Trophoblast cell (in vitro differentiated cells and primary cell): ENCODE results near the gene PLEK2.

ENCODE experiments used
- DNase-seq, 2 donors: peaks; one replicate each; pipeline ENCODE4 v3.0.0-alpha.2; 2016
- H2AFZ ChIP-seq: 2 replicates; pipeline ENCODE4 v1.6.1; 2013; ENCODE audit warnings: low read length, moderate library complexity, mild to moderate bottlenecking; ENCODE audit not compliant: insufficient read depth, poor library complexity
- H2AK5ac ChIP-seq: 2 replicates; pipeline ENCODE4 v1.6.1; 2013; ENCODE audit warnings: mild to moderate bottlenecking, low read length
- H2BK120ac ChIP-seq: 2 replicates; pipeline ENCODE4 v1.6.1; 2013; ENCODE audit warnings: low read length, mild to moderate bottlenecking, moderate library complexity; ENCODE audit not compliant: insufficient read depth, poor library complexity
- H2BK12ac ChIP-seq: 2 replicates; pipeline ENCODE4 v1.6.1; 2013; ENCODE audit warnings: mild to moderate bottlenecking, low read length, moderate library complexity
- H2BK5ac ChIP-seq: 2 replicates; pipeline ENCODE4 v1.6.1; 2013; ENCODE audit warnings: low read length, low read depth, moderate library complexity, mild to moderate bottlenecking; ENCODE audit not compliant: poor library complexity
- H3K14ac ChIP-seq: 2 replicates; pipeline ENCODE4 v1.6.1; 2013; ENCODE audit warnings: mild to moderate bottlenecking, low read length
- H3K18ac ChIP-seq: 2 replicates; pipeline ENCODE4 v1.6.1; 2013; ENCODE audit warnings: mild to moderate bottlenecking, low read length
- H3K23ac ChIP-seq: 2 replicates; pipeline ENCODE4 v1.6.1; 2013; ENCODE audit warnings: low read length
- H3K27ac ChIP-seq: 2 replicates; pipeline ENCODE4 v1.5.1; 2013; ENCODE audit warnings: low read depth, mild to moderate bottlenecking, inconsistent platforms, low read length, moderate library complexity
- H3K27me3 ChIP-seq: 2 replicates; pipeline ENCODE4 v1.6.1; 2013; ENCODE audit warnings: inconsistent platforms, mild to moderate bottlenecking, low read length, moderate library complexity; ENCODE audit not compliant: insufficient read depth
- H3K36me3 ChIP-seq, 2 experiments: 1 replicate in 1 of 2; 2 replicates in 1 of 2; pipeline ENCODE4 v1.6.1; 2013; ENCODE audit warnings: low read length in 2 of 2, mild to moderate bottlenecking in 2 of 2, moderate library complexity in 1 of 2; ENCODE audit not compliant: insufficient read depth in 2 of 2, control insufficient read depth in 1 of 2
- H3K4ac ChIP-seq: 2 replicates; pipeline ENCODE4 v1.6.1; 2013; ENCODE audit warnings: low read depth, mild to moderate bottlenecking, low read length, moderate library complexity
- H3K4me1 ChIP-seq, 2 experiments: 1 replicate in 1 of 2; 2 replicates in 1 of 2; pipeline ENCODE4 v1.6.1; 2013; ENCODE audit warnings: low read length in 2 of 2, mild to moderate bottlenecking in 2 of 2, moderate library complexity in 1 of 2; ENCODE audit not compliant: insufficient read depth in 2 of 2, control insufficient read depth in 1 of 2
- H3K4me2 ChIP-seq: 2 replicates; pipeline ENCODE4 v1.6.1; 2013; ENCODE audit warnings: inconsistent platforms, mild to moderate bottlenecking, low read length, moderate library complexity
- H3K4me3 ChIP-seq: 2 replicates; pipeline ENCODE4 v1.5.1; 2013; ENCODE audit warnings: mild to moderate bottlenecking, low read depth, low read length, inconsistent platforms
- H3K79me1 ChIP-seq: one replicate; pipeline ENCODE4 v1.6.1; 2013; ENCODE audit warnings: low read length
- H3K79me2 ChIP-seq: 2 replicates; pipeline ENCODE4 v1.6.1; 2013; ENCODE audit warnings: low read length, mild to moderate bottlenecking; ENCODE audit not compliant: control insufficient read depth, insufficient read depth, poor library complexity
- H3K9ac ChIP-seq: 2 replicates; pipeline ENCODE4 v1.6.1; 2013; ENCODE audit warnings: mild to moderate bottlenecking, low read length
- H3K9me3 ChIP-seq: 2 replicates; pipeline ENCODE4 v1.6.1; 2013; ENCODE audit warnings: low read depth, mild to moderate bottlenecking, control low read depth, inconsistent platforms, low read length; ENCODE audit not compliant: insufficient read depth
- H4K12ac ChIP-seq: 2 replicates; pipeline ENCODE4 v1.6.1; 2013; ENCODE audit warnings: low read depth, mild to moderate bottlenecking, low read length, moderate library complexity
- H4K8ac ChIP-seq: 2 replicates; pipeline ENCODE4 v1.6.1; 2013; ENCODE audit warnings: low read depth, mild to moderate bottlenecking, low read length, moderate library complexity
- H4K91ac ChIP-seq: one replicate; pipeline ENCODE4 v1.6.1; 2013; ENCODE audit warnings: low read depth, mild to moderate bottlenecking, low read length, moderate library complexity
- WGBS: extraction: QIAGEN DNeasy Blood & Tissue Kit; methylation state at CpG from one replicate; pipeline ENCODE4 v1.1.7; 2013; ENCODE audit warnings: missing lambda C conversion rate; ENCODE audit not compliant: insufficient read length, insufficient coverage; ENCODE audit errors: extremely low coverage; 5-methylcytosine and 5-hydroxymethylcytosine counted together

PLEK2 gene

GRCh38 chr14:67418401-67419191 lies 6.6 kb upstream of the PLEK2 start:
- no CpG with 5 or more reads among the region's 11 CpGs for WGBS

GRCh38 chr14:67417633-67418032 lies 5.7 kb upstream of the PLEK2 start:
- Histone ChIP-seq H3K18ac (no peak overlapping the region), H3K14ac (no peak overlapping the region), H3K79me2 (no peaks in the 10 kb centered on the region), H3K4me1 (peaks cover 5 to 11% of the 10 kb centered on the region in 2 experiments), H3K9ac (no peak overlapping the region), H4K91ac (no peak overlapping the region), H3K36me3 (no peaks in the 10 kb centered on the region), H3K23ac (no peak overlapping the region), H3K4ac (no peak overlapping the region), H3K27ac (no peak overlapping the region), H4K12ac (no peak overlapping the region), H2BK5ac (no peak overlapping the region), H3K9me3 (peaks cover 1% of the 10 kb centered on the region), H2AFZ (no peak overlapping the region), H4K8ac (no peak overlapping the region), H2AK5ac (no peak overlapping the region), H3K79me1 (peaks cover 2% of the 10 kb centered on the region), H2BK120ac (no peak overlapping the region), H3K27me3 (no peaks in the 10 kb centered on the region), H3K4me3 (no peak overlapping the region), H3K4me2 (no peak overlapping the region), H2BK12ac (no peak overlapping the region)
- WGBS, result no CpG with 5 or more reads among the region's 3 CpGs
- DNase-seq, result peak in 1 of 2 donors; percentile 54

More at GRCh38 chr14:67418401-67419191, 6.6 kb upstream of the PLEK2 start:
- Histone ChIP-seq H3K4me1 (peaks cover 5 to 10% of the 10 kb centered on the region in 2 experiments), H3K27ac (no peak overlapping the region), H3K4ac (no peak overlapping the region), H3K14ac (no peak overlapping the region), H2AFZ (no peak overlapping the region), H3K9me3 (peaks cover 1% of the 10 kb centered on the region), H4K12ac (no peak overlapping the region), H4K91ac (no peak overlapping the region), H2BK12ac (no peak overlapping the region), H3K27me3 (no peaks in the 10 kb centered on the region), H3K18ac (no peak overlapping the region), H3K79me1 (peaks cover 2% of the 10 kb centered on the region), H4K8ac (peak overlapping the region; percentile 33), H2AK5ac (no peak overlapping the region), H3K79me2 (no peaks in the 10 kb centered on the region), H3K36me3 (no peaks in the 10 kb centered on the region), H3K9ac (no peak overlapping the region), H3K4me3 (no peak overlapping the region), H3K23ac (no peak overlapping the region), H3K4me2 (no peak overlapping the region), H2BK120ac (no peak overlapping the region), H2BK5ac (no peak overlapping the region)
- DNase-seq, result peak; percentile 17 to 49

GRCh38 chr14:67416810-67417209 lies 4.8 kb upstream of the PLEK2 start:
- Histone ChIP-seq H3K18ac (no peak overlapping the region), H3K27ac (no peak overlapping the region), H2BK5ac (no peak overlapping the region), H4K12ac (no peak overlapping the region), H3K9ac (no peak overlapping the region), H3K4me1 (peaks cover 10 to 16% of the 10 kb centered on the region in 2 experiments), H2BK12ac (no peak overlapping the region), H3K23ac (no peak overlapping the region), H4K91ac (no peak overlapping the region), H2BK120ac (no peak overlapping the region), H3K79me2 (no peaks in the 10 kb centered on the region), H3K36me3 (no peaks in the 10 kb centered on the region), H4K8ac (no peak overlapping the region), H2AFZ (no peak overlapping the region), H3K4me2 (no peak overlapping the region), H3K79me1 (peaks cover 2% of the 10 kb centered on the region), H2AK5ac (no peak overlapping the region), H3K4ac (no peak overlapping the region), H3K27me3 (no peaks in the 10 kb centered on the region), H3K4me3 (no peak overlapping the region), H3K9me3 (peaks cover 1% of the 10 kb centered on the region), H3K14ac (no peak overlapping the region)
- WGBS, result no CpG with 5 or more reads among the region's 2 CpGs
- DNase-seq, result no peak

- Histone ChIP-seq H3K9ac (no peak overlapping the region), H3K4me3 (no peak overlapping the region), H3K4ac (no peak overlapping the region), H3K4me1 (peaks cover 16 to 22% of the 10 kb centered on the region in 2 experiments), H2AK5ac (no peak overlapping the region), H4K12ac (no peak overlapping the region), H3K18ac (no peak overlapping the region), H3K79me1 (peaks cover 2% of the 10 kb centered on the region), H3K23ac (no peak overlapping the region), H3K4me2 (no peak overlapping the region), H3K9me3 (peaks cover 1% of the 10 kb centered on the region), H3K36me3 (no peaks in the 10 kb centered on the region), H2BK12ac (no peak overlapping the region), H2AFZ (no peak overlapping the region), H3K79me2 (no peaks in the 10 kb centered on the region), H4K8ac (no peak overlapping the region), H3K27ac (no peak overlapping the region), H4K91ac (no peak overlapping the region), H3K27me3 (no peaks in the 10 kb centered on the region), H2BK5ac (no peak overlapping the region), H2BK120ac (no peak overlapping the region), H3K14ac (no peak overlapping the region)
- WGBS, result no CpG with 5 or more reads among the region's 8 CpGs
- peak in 1 of 2 donors; percentile 10 for DNase-seq
Measured at GRCh38 chr14:67416085-67416484, 4.1 kb upstream of the PLEK2 start.
